NCI-H524 (cell line): ENCODE measurements around the gene IL36RN.

ENCODE experiments used
- DNase-seq, 2 experiments: peaks; one replicate each; lab custom pipeline; 2025; lab: John Stamatoyannopoulos, UW

IL36RN gene

DNA sequence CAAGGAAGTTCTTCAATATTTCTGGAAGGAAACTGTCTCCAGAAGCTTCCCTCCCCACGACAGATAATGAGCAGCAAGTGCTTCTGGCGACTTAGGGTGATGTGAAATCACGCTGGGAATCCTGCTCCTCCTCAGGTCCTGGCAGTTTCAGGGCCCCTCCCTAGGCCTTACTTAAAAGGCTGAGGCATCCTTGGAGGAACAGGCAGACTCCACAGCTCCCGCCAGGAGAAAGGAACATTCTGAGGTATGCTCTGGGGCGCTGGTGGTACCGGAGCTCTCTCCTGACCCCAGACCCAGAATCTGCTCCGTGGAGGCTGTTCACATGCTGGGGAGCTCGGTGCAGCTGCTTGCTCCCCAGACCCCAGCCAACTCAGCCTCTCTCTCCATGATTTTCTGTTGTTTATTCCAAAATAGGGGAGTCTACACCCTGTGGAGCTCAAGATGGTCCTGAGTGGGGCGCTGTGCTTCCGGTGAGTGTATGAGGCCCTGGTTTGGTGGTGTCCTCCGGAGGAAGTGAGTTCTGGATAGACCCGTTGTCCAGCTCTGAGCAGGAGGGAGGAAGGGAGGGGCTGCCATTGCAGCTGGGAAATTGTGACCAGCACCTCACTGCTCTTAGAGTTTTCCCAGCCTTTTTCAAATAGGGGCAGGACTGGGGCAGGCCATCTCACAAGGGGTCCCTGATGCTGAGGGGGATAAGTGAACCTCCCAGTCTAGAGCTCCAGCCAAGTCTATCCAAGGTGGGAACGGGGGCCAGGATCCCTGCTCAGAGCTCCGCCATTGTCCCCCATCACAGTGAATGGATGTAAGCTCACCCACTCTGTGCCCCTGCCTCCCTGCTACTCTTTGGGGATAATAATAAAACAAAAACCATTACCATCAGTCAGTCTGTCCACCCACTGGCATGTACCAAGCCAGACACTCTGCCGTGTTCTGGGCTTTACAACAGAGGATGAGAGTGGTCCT lies at the start of gene IL36RN:
IL36RN (plus strand) TSS at position 201 of the 963 bp plus-strand sequence; CDS start at position 442, 241 bp downstream.
- no peak for DNase-seq

DNA sequence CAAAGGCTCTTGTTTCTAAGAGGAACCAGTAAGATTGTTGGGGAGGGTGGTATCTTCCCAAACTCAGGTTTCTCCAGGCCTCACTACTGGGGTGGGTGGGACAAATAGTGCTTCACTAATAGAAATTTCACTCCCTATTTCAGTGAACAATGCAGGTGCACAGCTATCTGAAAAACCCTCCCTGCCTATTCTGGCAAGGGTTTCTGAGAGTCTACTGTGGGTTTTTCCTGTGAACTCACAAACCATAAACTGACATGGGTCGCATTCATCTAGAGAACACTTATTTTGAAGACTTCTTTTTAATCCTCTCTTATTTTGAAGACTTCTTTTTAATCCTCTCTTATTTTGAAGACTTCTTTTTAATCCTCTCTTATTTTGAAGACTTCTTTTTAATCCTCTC lies 49.4 kb upstream of the IL36RN start:
- no peak for DNase-seq

DNA sequence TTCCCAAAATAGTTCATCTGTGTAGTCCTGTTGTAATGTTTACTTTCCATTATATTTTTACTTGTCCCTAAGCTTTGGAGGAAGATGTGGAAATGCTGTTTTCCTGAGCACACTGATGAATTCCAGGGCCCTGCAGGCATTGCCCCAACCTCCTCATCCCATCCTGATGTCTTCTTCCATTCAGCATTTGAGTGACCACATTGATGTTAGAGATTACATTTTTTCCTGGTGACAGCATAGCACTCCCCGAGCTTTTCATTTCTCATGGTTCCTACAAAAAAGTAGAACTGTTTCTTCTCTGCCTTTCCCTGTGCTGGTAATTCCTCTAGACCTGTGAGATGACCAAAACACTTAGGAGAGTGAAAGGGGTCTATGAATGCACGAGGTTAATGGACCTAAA lies 48.9 kb upstream of the IL36RN start:
- DNase-seq, result no peak

DNA sequence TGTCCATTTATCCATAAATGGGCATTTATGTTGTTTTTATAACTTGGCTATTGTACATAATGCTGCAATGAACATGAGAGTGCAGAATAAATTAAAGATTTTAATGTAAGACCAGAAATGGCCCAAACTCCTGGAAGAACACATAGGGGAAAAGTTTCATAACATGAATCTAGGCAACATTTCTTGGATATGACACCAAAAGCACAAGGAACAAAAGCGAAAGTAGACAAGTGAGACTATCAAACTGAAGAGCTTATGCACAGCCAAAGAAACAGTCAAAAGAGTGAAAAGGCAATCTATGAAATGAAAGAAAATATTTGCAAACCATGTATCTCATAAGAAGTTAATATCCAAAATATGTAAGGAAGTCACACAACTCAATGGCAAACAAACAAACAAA lies 47.9 kb upstream of the IL36RN start:
- no peak for DNase-seq

DNA sequence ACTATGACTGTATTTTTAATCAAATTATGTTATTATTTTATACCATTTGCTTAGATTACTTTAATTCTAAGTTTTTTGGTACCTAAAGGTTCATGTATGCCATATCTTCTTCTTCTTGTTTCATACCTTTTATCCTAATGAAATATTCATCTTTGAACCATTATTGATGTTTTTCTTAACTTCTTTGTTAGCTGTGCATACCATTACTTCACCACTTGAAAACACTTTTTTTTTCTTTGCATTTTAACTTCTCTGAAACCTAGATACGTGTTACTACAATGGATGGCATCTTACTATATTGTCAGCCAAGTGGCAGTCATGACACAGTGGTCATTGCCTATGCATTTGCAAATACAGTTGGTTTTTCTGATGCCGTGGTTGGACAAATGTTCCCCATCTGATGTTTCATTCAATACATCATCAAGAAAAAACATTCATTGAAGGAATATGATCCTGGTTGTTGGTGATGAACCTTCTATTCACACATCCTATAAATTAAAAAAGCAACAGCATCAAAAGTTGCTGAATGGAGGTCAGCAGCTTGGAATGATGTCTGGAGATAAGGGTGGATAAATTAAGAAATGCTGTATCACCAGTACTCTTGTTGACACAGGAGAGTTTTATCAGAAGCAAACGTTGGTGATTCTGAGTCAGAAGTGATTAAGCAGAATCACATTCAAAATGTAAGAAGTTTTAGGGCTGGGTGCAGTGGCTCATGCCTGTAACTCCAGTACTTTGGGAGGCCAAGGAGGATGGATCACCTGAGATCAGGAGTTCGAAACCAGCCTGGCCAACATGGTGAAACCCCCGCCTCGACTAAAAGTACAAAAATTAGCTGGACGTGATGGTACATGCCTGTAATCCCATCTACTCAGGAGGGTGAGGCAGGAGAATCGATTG lies 46.3 kb upstream of the IL36RN start:
- DNase-seq, result no peak

DNA sequence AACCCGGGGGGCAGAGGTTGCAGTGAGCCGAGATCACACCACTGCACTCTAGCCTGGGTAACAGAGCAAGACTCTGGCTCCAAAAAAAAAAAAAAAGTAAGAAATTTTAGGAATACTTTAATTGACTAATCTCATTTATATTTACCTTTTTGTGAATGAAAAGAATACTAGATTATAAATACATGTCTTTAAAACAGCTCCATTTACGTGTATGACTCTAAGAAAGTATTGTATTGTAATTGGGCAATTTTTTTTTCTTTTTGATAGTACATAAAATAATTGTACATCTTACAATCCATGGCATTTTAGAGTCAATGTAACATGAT lies 45.7 kb upstream of the IL36RN start:
- no peak for DNase-seq

DNA sequence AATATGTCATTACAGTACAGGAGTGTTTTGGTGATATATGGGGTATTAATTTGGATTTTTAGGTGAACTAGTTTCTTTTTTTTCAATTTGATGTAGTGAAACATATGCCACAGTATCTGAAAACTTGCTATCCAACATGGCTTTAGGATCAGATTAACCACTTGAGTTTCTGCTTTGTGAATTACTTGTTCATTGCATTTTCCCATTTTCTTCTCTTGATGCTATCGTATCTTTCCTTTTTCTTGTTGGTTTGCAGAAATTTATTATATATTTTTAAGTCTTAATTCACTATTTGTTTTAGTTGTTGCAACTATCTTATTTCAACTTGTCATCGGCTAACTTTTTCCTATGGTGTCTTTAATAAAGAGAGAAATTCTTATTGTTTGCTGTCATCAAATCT lies 44.9 kb upstream of the IL36RN start:
- DNase-seq, result no peak

DNA sequence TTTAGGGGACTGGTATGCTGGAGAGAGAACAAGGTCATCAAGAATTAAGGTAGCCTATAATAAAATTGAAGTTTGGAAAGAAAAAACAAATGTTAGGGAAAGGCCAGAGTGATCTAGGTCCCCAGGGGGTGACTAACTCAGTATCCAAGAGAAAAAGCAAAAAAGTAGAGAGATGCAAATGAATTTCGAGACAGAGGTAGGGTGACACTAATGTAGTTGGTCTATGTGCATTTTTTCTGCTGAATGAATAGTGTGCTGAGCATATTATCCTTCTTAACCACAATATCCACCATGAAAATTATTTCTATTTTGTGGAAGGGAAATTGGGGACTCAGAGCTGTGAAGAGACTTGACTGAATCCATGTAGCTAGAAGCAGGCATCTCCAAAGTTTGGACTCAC lies 44.0 kb upstream of the IL36RN start:
- DNase-seq, result no peak

DNA sequence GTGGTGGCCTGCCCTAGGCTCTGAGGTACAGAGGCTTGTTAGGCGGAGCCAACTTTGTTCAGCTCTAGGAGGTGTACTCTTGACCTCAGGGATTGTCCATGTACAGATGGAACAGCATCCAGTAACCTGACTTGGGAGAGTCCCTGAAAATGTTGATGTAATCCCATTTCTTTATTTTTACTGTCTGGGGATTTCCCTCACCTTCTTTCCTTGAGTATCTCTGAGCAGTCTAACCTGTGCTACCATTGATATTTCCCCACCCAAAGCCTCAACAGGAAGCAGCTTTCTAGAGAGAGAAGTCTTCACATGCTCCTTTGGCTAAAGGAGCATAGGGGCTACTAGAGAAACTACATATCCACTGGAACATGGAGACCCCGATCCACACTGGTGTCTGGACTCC lies 43.3 kb upstream of the IL36RN start:
- DNase-seq, result no peak

DNA sequence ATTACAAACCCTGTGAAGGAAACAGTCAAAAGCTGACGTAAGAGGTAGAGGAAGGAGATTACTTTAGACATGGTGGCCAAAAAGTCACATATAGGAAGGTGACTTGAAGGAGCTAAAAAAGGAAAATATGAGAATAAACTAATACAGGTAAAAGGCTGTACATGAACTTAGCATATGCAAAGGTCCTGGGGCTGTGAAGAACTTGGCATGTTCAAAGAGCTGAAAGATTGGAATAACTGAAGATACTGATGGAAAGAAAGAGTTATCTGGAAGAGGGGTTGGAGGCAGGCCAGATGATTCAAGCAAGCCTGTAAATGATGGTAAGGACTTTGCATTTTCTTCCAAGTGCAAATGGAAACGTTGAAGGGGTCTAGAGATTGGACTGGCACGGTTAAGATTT lies 40.5 kb upstream of the IL36RN start:
- DNase-seq, result no peak

DNA sequence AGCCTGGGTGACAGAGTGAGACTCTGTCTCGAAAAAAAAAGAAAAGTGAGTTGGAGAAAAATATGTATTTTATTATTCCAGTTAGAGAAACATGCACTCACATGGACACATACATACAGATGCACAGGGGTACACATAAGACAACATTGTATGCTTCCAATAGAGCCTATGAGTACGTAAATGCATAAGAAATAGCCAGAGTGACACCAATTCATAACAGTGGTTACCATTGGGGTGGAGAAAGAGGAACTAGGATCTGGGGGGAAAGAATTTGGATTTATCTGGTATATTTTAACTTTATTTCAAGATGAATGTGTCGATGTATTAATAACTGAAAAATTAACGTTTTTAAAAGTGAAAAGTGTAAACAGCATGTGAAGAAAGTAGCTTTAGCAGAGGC lies 37.7 kb upstream of the IL36RN start:
- no peak for DNase-seq

DNA sequence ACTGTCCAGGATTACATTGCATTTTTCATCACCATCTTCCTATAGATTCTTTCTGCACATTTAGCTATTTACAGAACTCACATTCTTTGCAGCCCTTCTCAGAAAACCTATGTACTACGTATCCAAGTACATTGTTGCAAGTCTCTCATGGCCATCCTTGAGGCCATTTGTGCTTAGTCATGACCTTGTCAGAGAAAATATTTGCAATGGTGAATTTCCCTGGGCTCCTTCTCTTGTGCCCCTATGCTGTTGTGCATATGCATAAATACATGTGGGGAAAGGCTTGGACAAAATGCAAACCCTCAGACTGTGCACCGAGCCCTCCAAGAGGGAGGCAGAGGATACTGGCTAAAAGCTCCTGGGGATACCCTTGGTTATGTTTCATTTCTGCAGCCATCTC lies 34.2 kb upstream of the IL36RN start:
- no peak for DNase-seq

DNA sequence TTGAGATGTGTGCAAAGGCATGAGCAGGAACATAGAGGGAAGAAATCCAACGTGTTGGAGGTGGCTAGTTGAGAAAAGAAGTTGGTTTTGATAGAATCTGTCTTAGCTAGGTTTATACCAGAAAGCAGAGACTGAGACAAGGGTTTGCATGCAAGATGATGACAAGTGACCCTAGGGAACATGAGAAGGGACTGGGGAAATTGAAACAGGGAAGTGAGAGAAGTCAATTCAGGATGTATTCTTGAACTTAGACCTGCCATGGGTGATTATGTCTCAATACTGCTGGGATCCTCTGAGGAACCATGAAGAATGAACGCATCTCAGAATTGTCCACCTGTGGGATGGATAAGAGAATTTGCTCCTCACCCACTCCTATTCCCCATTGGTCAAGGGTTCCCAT lies 33.3 kb upstream of the IL36RN start:
- DNase-seq, result no peak

DNA sequence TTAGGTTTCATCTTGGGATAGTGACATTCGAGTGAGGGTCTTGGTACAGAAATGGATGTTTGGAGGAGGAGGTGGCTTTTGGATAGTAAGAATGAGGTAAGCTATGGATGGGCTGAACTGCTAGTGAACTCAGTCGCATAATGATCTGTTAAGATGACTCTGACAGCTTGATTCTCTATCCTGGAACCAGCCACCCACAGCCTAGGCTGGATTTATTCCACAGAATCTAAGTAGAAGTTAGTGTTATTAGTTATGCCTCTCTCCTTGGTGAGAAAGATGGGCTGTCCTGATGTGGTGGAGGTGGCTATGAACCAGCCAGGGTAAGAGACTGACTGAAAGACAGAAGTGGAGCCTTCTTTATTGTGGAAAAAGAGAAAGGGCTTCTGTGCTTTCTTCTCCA lies 31.3 kb upstream of the IL36RN start:
- DNase-seq, result no peak

DNA sequence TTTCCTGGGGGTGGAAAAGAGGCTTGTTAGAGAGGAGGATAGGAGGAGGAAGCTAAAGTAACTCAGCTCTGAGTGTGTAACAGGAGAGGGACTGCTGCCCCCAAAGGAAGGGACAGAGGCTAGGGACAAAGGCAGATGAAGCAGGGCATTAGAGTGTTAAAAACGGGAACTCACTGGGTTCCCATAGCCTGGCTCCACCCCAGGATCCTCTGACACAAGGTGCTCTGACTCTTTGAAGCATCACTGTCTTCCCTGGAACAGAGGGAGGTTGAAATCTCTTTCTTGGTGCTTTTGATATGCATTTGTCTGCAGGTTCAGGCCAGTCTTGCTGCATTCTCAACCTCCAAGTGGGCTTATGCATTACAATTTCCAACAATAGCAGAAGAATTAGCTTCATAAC lies 30.9 kb upstream of the IL36RN start:
- no peak for DNase-seq

DNA sequence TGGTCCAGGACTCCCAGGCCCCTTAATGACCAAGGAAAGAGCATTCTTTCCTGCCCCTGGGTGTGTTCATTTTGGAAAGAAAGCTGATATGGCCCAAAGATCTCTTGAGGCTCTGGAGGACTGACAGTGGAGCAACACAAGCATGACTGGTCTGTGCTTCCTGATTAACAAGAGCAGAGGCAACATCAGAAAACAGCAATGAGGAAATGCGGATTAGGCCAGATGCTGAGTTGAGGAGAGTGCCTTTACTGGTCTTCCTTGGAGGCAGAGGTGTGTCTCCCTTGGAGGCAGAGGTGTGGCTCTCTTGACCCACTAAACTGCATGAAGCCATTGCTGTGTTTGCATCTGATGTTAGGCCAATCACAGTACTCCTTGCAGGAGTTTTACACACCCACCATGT lies 26.3 kb upstream of the IL36RN start:
- no peak for DNase-seq

DNA sequence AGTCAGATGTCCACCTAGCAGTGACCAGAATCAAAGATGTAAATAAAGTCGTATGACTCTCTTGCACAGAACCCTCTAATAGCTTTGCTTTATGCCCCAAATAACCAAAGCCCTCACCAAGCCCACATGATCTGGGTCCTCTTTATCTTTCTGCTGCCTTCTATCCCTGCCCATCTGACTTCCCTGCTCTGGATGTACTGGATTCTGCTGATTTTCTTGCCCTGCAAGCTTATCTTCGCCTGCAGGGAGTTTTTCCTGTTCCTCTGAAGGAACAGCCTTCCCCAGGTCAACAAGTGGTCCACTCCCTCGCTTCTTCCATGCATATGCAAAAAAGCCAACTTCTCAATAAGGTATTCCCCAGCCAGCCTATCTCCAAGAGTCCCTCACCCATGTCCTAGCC lies 25.0 kb upstream of the IL36RN start:
- DNase-seq, result no peak

DNA sequence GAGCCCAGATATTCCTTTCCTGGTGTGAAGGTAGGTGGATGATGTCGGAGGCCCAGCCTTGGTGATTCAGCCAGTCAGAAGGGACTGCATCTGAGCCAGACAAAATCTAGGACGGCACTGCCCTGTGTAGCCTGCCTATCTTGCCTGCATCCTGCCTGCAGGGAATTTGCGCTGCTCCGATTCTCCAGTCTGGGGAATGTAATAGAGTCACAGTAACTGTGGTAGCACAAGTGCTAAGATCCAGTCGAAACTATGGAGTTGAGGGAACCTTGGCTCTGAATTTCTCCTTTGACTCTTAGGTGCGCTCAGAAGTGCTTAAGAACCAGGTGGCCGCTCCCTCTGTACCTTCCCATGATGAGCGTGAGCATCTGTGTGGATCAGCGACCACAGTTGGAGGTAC lies 22.2 kb upstream of the IL36RN start:
- DNase-seq, result no peak

DNA sequence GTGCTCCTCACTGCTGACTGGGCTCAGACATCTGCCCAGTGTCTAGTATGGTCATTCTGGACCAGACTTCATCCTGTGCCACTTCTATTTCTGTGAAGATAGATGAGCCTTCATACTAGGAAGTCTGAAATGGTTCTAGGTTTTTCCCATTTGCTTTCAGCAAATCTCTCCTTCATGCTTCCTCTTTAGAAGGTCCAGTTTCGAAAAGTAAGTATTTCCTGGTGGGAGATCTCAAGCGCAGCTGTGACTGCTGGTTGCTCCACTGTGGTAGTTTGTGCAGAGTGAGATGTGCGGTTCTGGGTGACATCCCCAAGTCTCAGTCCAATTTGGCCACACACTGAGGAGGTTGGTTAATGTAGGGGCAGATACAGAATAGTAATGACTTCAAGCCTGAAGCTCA lies 20.7 kb upstream of the IL36RN start:
- DNase-seq, result no peak

DNA sequence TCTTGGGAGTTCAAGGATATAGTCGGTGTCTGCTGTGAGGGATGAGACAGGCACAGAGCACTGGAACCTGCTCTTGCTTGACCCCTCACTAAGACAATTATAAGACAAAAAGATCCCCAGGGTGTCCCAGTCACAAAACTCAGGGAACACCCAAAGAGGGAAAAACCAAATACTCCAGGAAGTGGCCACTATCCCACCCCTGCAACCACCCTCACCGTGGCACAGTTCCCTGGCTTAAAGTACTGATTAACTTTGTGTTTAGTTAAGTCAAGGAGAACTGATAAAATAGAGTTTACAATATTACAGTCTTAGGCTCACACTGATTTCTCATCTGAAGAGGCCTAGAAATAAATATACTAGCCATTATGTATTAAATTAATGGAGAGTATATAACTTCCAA lies 19.8 kb upstream of the IL36RN start:
- DNase-seq, result no peak

DNA sequence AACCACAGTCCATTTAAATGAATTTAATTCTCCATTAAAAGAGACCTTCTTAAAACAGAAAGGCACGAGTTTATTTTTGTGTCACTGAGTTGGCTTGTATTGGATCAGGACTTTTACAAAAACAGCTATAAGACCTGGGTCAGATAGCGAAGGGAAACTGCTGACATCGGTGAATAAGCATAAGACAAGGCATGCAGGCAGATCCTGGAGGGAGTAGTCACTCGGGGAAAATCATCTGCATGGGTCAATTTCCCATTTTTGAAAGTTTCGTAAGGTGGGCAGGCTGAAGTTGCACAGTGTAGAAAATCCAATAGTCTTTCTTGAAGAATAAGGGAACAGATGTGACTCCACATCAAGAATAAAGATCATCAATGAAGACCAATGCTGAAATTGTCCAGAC lies 19.3 kb upstream of the IL36RN start:
- no peak for DNase-seq

DNA sequence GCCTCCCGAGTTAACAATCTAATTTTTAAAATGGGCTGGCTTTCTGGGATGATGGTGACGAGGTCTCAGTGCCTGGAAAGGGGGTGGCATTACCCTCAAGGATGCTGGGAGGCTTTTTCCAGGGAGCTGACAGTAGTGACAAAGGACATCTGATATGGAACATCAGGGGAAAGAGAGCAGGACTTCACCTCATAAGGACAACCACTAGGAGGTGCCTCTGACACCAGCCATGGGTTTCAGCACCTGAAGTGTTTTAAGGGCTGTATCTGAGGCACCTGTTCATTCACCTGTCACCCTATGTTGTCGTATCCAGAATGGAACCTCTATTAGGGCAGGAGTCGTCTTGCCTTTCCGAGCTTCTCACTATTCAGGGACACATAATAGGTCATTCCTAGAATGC lies 17.1 kb upstream of the IL36RN start:
- DNase-seq, result no peak

DNA sequence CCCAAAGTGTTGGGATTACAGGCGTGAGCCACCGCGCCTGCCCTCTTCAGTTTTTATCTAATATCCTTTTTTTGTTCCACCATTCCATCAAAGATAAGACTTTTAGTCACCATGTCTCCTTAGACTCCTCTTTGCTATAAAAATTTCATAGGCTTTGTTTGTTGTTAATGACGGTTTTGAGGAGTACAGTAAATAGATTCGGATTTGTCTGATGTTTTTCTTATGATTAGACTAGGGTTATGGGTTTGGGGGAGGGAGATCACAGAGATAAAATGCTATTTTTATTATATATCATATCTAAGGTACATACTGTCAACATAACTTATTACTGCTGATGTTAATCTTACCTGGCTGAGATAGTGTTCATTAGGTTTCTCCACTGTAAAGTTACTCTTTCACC lies 12.5 kb upstream of the IL36RN start:
- no peak for DNase-seq
